Measurements from ENCODE around the gene PUM1.

Gene PUM1

GRCh38 chr1:31065310-31066217, at the start of gene PUM1:
Gene PUM1 (minus strand): TSS chr1:31065717. CDS start chr1:31059566, 6,151 bp downstream.
- TF ChIP-seq CTCF (conservative IDR thresholded peaks at IDR 0.05; ENCODE audit: low read length): no peak
- H3K4me3 ChIP-seq (ENCODE audit: low read length): peak within 1 kb of the TSS; percentile 92
- DNase-seq (ENCODE audit: low read depth): peak; percentile 96

GRCh38 chr1:31112266-31112935, 46.9 kb upstream of the PUM1 start:
- no peak for DNase-seq (ENCODE audit: low read depth)
- no peak overlapping the region for H3K4me3 ChIP-seq (ENCODE audit: low read length)
- TF ChIP-seq CTCF (conservative IDR thresholded peaks at IDR 0.05; ENCODE audit: low read length): no peak

GRCh38 chr1:31111290-31111951, 45.9 kb upstream of the PUM1 start:
- no peak for TF ChIP-seq CTCF (conservative IDR thresholded peaks at IDR 0.05; ENCODE audit: low read length)
- H3K4me3 ChIP-seq (ENCODE audit: low read length): no peak overlapping the region
- DNase-seq (ENCODE audit: low read depth): peak; percentile 77

- no peak for TF ChIP-seq CTCF (conservative IDR thresholded peaks at IDR 0.05; ENCODE audit: low read length)
- DNase-seq (ENCODE audit: low read depth): no peak
- no peak overlapping the region for H3K4me3 ChIP-seq (ENCODE audit: low read length)
Observed at GRCh38 chr1:31110846-31111245, 45.3 kb upstream of the PUM1 start.

GRCh38 chr1:31108861-31109260, 43.3 kb upstream of the PUM1 start:
- no peak for DNase-seq (ENCODE audit: low read depth)
- H3K4me3 ChIP-seq (ENCODE audit: low read length): no peak overlapping the region
- TF ChIP-seq CTCF (conservative IDR thresholded peaks at IDR 0.05; ENCODE audit: low read length): no peak

GRCh38 chr1:31105646-31106045, 40.1 kb upstream of the PUM1 start:
- H3K4me3 ChIP-seq (ENCODE audit: low read length): no peak overlapping the region
- no peak for TF ChIP-seq CTCF (conservative IDR thresholded peaks at IDR 0.05; ENCODE audit: low read length)
- DNase-seq (ENCODE audit: low read depth): no peak
